DOHH2 (cell line): ENCODE measurements around the gene LITAF.
"Not testable (repeated sequence)": the region's sequence is repeated elsewhere in the genome, so short reads cannot be mapped to it uniquely, and the experiment has no call there.

Experiments used
- H3F3A ChIP-seq: fragments of 200-600 bp; sonication (generic), shearing (Covaris generic); 2 replicates; pipeline ENCODE4 v1.6.0; 2016; ENCODE audit warnings: antibody characterized with exemption, mild to moderate bottlenecking; ENCODE audit not compliant: control insufficient read depth, insufficient read depth
- H3K27ac ChIP-seq: fragments of 200-600 bp; sonication (generic); 2 replicates; pipeline ENCODE4 v1.5.1; 2014; ENCODE audit warnings: low read depth, mild to moderate bottlenecking, low read length, moderate library complexity
- H3K27me3 ChIP-seq: fragments of 200-600 bp; sonication (generic); 2 replicates; pipeline ENCODE4 v1.6.1; 2014; ENCODE audit warnings: mild to moderate bottlenecking, low read length, mixed read lengths; ENCODE audit not compliant: control insufficient read depth
- H3K36me3 ChIP-seq: fragments of 200-600 bp; sonication (generic); 2 replicates; pipeline ENCODE4 v1.6.1; 2014; ENCODE audit warnings: mild to moderate bottlenecking, low read length, moderate library complexity, mixed read lengths; ENCODE audit not compliant: control insufficient read depth
- H3K4me1 ChIP-seq: fragments of 200-600 bp; sonication (generic); 2 replicates; pipeline ENCODE4 v1.6.1; 2014; ENCODE audit warnings: mild to moderate bottlenecking, low read length, mixed read lengths; ENCODE audit not compliant: control insufficient read depth
- H3K4me2 ChIP-seq: fragments of 200-600 bp; sonication (generic); 2 replicates; pipeline ENCODE4 v1.6.0; 2014; ENCODE audit warnings: mild to moderate bottlenecking, low read length, moderate library complexity
- H3K4me3 ChIP-seq: fragments of 200-600 bp; sonication (generic); 2 replicates; pipeline ENCODE4 v1.5.1; 2014; ENCODE audit warnings: mild to moderate bottlenecking, low read length, mixed read lengths
- H3K79me2 ChIP-seq: fragments of 200-600 bp; sonication (generic); 2 replicates; pipeline ENCODE4 v1.6.1; 2014; ENCODE audit warnings: mild to moderate bottlenecking, low read length, mixed read lengths; ENCODE audit not compliant: control insufficient read depth
- H3K9me2 ChIP-seq: fragments of 200-600 bp; sonication (generic); replicated peaks from 2 replicates; pipeline ENCODE4 v1.6.1; 2014; ENCODE audit warnings: mild to moderate bottlenecking, low read length, mixed read lengths; ENCODE audit not compliant: control insufficient read depth
- H3K9me3 ChIP-seq: fragments of 200-600 bp; sonication (generic); 2 replicates; pipeline ENCODE4 v1.6.1; 2014; ENCODE audit warnings: antibody characterized with exemption, low read length, mixed read lengths; ENCODE audit not compliant: control insufficient read depth, insufficient read depth
- H4K20me1 ChIP-seq: fragments of 200-600 bp; sonication (generic); 2 replicates; pipeline ENCODE4 v1.6.0; 2014; ENCODE audit warnings: low read depth, mild to moderate bottlenecking, antibody characterized with exemption, low read length, moderate library complexity; ENCODE audit not compliant: control insufficient read depth, insufficient read depth
- CTCF ChIP-seq: fragments of 200-600 bp; sonication (generic); IDR thresholded peaks from one replicate; pipeline ENCODE4 v1.5.1; 2014; ENCODE audit warnings: antibody characterized with exemption, mild to moderate bottlenecking, low read depth, low read length; ENCODE audit not compliant: poor library complexity, severe bottlenecking
- EZH2phosphoT487 ChIP-seq: fragments of 200-600 bp; sonication (generic); IDR thresholded peaks from 2 replicates; pipeline ENCODE4 v1.6.1; 2017; ENCODE audit warnings: borderline replicate concordance, mild to moderate bottlenecking, antibody characterized with exemption, low read length, moderate library complexity, mixed read lengths

LITAF gene

GRCh38 chr16:11560701-11561453 is 25.8 kb downstream of the LITAF start:
- H3K4me3 ChIP-seq, result no peak overlapping the region
- H3K27ac ChIP-seq, result no peak overlapping the region
- H3K4me2 ChIP-seq, result no peak overlapping the region
- H3K36me3 ChIP-seq, result peaks cover 31% of the 10 kb centered on the region
- no peak for TF ChIP-seq CTCF
- TF ChIP-seq EZH2phosphoT487, result no peak
- H4K20me1 ChIP-seq, result no peaks in the 10 kb centered on the region
- no peaks in the 10 kb centered on the region for H3K9me2 ChIP-seq
- H3K9me3 ChIP-seq, result peaks cover 15% of the 10 kb centered on the region; the same call in 1 of the 2 replicates
- no peaks in the 10 kb centered on the region for H3K27me3 ChIP-seq
- no peaks in the 10 kb centered on the region for H3K4me1 ChIP-seq
- peaks cover 77% of the 10 kb centered on the region for H3K79me2 ChIP-seq
- H3F3A ChIP-seq, result no peaks in the 10 kb centered on the region

- not testable (repeated sequence) for H3K4me1 ChIP-seq, H3K27ac ChIP-seq, H3K9me2 ChIP-seq, H4K20me1 ChIP-seq, H3K4me3 ChIP-seq, H3K4me2 ChIP-seq, H3K27me3 ChIP-seq, H3F3A ChIP-seq
- Histone ChIP-seq H3K36me3 (peaks cover 51% of the 10 kb centered on the region), H3K9me3 (peaks cover 15% of the 10 kb centered on the region; the same call in 1 of the 2 replicates), H3K79me2 (peaks cover 55% of the 10 kb centered on the region)
These were observed 28.4 kb downstream of the LITAF start for GRCh38 chr16:11558308-11558823.

GRCh38 chr16:11557801-11558200 is 28.9 kb downstream of the LITAF start:
- Histone ChIP-seq H3K4me2 (no peak overlapping the region), H3K9me3 (peaks cover 15% of the 10 kb centered on the region; the same call in 1 of the 2 replicates), H3K4me3 (no peak overlapping the region), H3K79me2 (peaks cover 52% of the 10 kb centered on the region), H3K27ac (no peak overlapping the region), H3K36me3 (peaks cover 56% of the 10 kb centered on the region), H3F3A (no peaks in the 10 kb centered on the region), H3K9me2 (no peaks in the 10 kb centered on the region), H3K27me3 (no peaks in the 10 kb centered on the region), H4K20me1 (no peaks in the 10 kb centered on the region), H3K4me1 (no peaks in the 10 kb centered on the region)
- TF ChIP-seq CTCF, result no peak
- TF ChIP-seq EZH2phosphoT487, result no peak
